ENCODE measurements around the gene YBX3. TPM values are rescaled to one million over a fixed set of nuclear protein-coding genes. Genes with fewer than 3 reads are reported as not detected.

The YBX3 gene
- total RNA-seq, 6 donors from 2014 or later, result 216 to 360 (median 287) TPM

- no peak overlapping the region for H3K4me3 ChIP-seq
- H3K27ac ChIP-seq, result no peak overlapping the region
- no peaks in the 10 kb centered on the region for H3K27me3 ChIP-seq
- DNase-seq (no peak), ATAC-seq (ENCODE audit: low FRiP score in 2 of 2) (no peak)
- TF ChIP-seq EP300 (IDR thresholded peaks at IDR 0.05) (no peak), CTCF (IDR thresholded peaks at IDR 0.05) (no peak), POLR2A (IDR thresholded peaks at IDR 0.05) (no peak), POLR2AphosphoS5 (IDR thresholded peaks at IDR 0.05) (no peak)
- H3K36me3 ChIP-seq, result no peaks in the 10 kb centered on the region
- no peaks in the 10 kb centered on the region for H3K4me1 ChIP-seq
- H3K9me3 ChIP-seq, result no peaks in the 10 kb centered on the region
Observed at GRCh38 chr12:10735428-10735827, 12.3 kb upstream of the YBX3 start.

- Histone ChIP-seq H3K4me1 (no peaks in the 10 kb centered on the region), H3K27ac (no peak overlapping the region), H3K9me3 (no peaks in the 10 kb centered on the region), H3K36me3 (no peaks in the 10 kb centered on the region), H3K4me3 (no peak overlapping the region), H3K27me3 (no peaks in the 10 kb centered on the region)
- WGBS, 2 donors, result 72 to 81% methylated on average over 4 of the region's 4 CpGs
- DNase-seq (no peak), ATAC-seq (ENCODE audit: low FRiP score in 2 of 2) (no peak)
- TF ChIP-seq POLR2AphosphoS5 (IDR thresholded peaks at IDR 0.05) (no peak), EP300 (IDR thresholded peaks at IDR 0.05) (no peak), CTCF (IDR thresholded peaks at IDR 0.05) (no peak), POLR2A (IDR thresholded peaks at IDR 0.05) (no peak)
Observed at GRCh38 chr12:10732549-10732948, 9.4 kb upstream of the YBX3 start.

- DNase-seq (no peak), ATAC-seq (ENCODE audit: low FRiP score in 2 of 2) (no peak)
- Histone ChIP-seq H3K36me3 (no peaks in the 10 kb centered on the region), H3K27ac (no peak overlapping the region), H3K9me3 (no peaks in the 10 kb centered on the region), H3K4me3 (no peak overlapping the region), H3K27me3 (no peaks in the 10 kb centered on the region), H3K4me1 (no peaks in the 10 kb centered on the region)
- TF ChIP-seq POLR2A (IDR thresholded peaks at IDR 0.05), result no peak
- no peak for TF ChIP-seq EP300 (IDR thresholded peaks at IDR 0.05)
- TF ChIP-seq POLR2AphosphoS5 (IDR thresholded peaks at IDR 0.05), result no peak
- TF ChIP-seq CTCF (IDR thresholded peaks at IDR 0.05), result no peak
- 86 to 87% methylated on average over 2 of the region's 2 CpGs for WGBS, 2 donors
Observed at GRCh38 chr12:10732066-10732465, 8.9 kb upstream of the YBX3 start.

GRCh38 chr12:10730559-10730958, 7.4 kb upstream of the YBX3 start:
- Histone ChIP-seq H3K4me1 (no peaks in the 10 kb centered on the region), H3K36me3 (no peaks in the 10 kb centered on the region), H3K9me3 (no peaks in the 10 kb centered on the region), H3K4me3 (no peak overlapping the region), H3K27ac (no peak overlapping the region), H3K27me3 (no peaks in the 10 kb centered on the region)
- ATAC-seq (ENCODE audit: low FRiP score in 2 of 2) (no peak), DNase-seq (no peak)
- no peak for TF ChIP-seq POLR2AphosphoS5 (IDR thresholded peaks at IDR 0.05)
- no peak for TF ChIP-seq CTCF (IDR thresholded peaks at IDR 0.05)
- TF ChIP-seq EP300 (IDR thresholded peaks at IDR 0.05), result no peak
- TF ChIP-seq POLR2A (IDR thresholded peaks at IDR 0.05), result no peak

GRCh38 chr12:10728091-10728490, 5.0 kb upstream of the YBX3 start:
- H3K4me1 ChIP-seq, result peaks cover 0 to 12% (median 7%) of the 10 kb centered on the region in 4 donors
- peaks cover 0 to 3% (median 0%) of the 10 kb centered on the region in 4 donors for H3K27me3 ChIP-seq
- no peak for DNase-seq
- no peaks in the 10 kb centered on the region for H3K36me3 ChIP-seq
- 85 to 88% methylated on average over 3 of the region's 3 CpGs for WGBS, 2 donors
- ATAC-seq (ENCODE audit: low FRiP score in 2 of 2), result no peak
- H3K27ac ChIP-seq, result no peak overlapping the region
- H3K4me3 ChIP-seq, result no peak overlapping the region
- TF ChIP-seq POLR2A (IDR thresholded peaks at IDR 0.05) (no peak), EP300 (IDR thresholded peaks at IDR 0.05) (no peak), CTCF (IDR thresholded peaks at IDR 0.05) (no peak), POLR2AphosphoS5 (IDR thresholded peaks at IDR 0.05) (no peak)
- H3K9me3 ChIP-seq, result no peaks in the 10 kb centered on the region

All from upper lobe of left lung (tissue), 6 donors.